GM19025 (cell line): Measurements from ENCODE around the gene CTSE.
"Not testable (repeated sequence)": the region's sequence is repeated elsewhere in the genome, so short reads cannot be mapped to it uniquely, and the experiment has no call there.

Experiments
- ATAC-seq: cut with Tn5 transposase; IDR thresholded peaks from one replicate; pipeline ENCODE4 v1.9.1; 2021; ENCODE audit warnings: mild to moderate bottlenecking, low read depth, moderate library complexity; ENCODE audit not compliant: unreplicated experiment

The CTSE gene

DNA sequence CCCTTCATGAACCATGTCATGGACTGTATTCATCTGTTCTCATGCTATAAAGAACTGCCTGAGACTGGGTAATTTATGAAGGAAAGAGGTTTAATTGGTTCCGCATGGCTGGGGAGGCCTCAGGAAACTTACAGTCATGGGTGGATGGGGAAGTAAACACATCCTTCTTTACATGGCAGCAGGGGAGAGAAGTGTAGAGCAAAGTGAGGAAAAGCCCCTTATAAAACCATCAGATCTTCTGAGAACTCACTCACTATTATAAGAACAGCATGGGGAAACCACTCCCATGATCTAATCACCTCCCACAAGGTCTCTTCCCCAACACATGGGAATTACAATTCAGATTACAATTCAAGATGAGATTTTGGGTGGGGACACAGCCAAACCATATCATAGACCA, 27.1 kb downstream of the CTSE start:
- not testable (repeated sequence) for ATAC-seq

DNA sequence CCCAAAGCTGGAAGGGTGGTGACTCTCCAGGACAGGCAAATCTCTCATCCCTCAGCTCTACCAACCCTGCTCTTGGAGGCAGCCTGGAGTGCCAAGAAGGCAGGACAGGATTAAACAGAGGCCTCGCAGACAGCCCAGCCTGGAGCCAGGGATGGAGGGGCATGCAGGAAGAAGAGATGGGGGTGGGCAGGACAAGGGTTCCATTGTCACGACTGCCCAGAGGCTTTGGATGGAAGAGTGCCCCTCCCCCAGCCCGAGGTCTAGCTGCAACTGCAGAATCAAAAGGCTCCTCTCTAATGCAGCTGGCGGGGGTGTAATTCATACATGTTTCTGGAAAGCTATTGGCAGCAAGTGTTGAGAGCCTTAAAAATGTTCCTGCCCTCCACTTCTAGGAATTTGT, 29.3 kb downstream of the CTSE start:
- no peak for ATAC-seq

DNA sequence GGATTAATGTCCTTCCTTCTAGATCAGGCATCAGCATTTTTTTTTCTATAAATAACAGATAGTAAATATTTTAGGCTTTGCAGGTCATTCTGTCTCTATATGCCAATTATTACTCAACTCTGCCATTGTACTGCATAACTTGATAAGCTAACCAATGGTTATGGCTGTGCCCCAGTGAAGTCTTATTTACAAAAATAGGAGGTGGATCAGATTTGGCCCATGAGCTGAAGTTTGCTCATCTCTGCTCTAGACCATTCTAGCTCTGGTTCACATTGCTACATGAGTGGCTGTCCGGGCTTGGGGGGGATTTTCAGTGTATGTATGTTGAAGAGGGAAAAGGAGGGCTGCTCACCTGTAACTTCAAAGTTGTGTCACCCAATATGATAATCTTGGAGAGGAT, 30.6 kb downstream of the CTSE start:
- no peak for ATAC-seq

DNA sequence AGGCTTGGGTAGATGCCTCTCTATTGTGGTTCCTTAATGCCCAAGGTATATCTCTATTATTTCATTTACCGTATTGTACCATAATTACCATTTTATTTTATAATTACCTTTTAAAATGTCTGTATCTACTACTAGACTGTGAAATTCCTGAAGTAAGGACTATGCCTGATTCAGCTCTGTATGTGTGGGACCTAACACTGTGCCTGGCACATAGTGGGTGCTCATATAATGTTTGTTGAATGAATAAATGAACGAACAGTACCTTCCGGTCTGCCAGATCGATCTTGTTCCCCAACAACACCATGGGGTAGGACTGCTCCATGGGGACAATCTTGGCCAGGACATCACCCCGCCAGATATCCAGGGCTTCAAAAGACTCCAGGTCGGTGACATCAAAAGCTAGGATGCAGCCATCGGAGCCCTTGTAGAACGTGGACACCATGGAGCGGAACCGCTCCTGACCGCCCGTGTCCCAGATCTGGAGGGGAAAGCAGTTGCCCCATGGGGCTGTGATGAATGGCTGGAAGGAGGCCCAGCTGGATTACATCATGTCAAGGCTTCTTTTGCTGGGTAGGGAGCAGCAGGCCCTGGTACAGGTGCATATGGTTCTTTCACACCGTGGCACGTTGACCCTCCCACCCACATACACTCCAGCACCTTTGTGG, 31.3 kb downstream of the CTSE start:
- no peak for ATAC-seq

DNA sequence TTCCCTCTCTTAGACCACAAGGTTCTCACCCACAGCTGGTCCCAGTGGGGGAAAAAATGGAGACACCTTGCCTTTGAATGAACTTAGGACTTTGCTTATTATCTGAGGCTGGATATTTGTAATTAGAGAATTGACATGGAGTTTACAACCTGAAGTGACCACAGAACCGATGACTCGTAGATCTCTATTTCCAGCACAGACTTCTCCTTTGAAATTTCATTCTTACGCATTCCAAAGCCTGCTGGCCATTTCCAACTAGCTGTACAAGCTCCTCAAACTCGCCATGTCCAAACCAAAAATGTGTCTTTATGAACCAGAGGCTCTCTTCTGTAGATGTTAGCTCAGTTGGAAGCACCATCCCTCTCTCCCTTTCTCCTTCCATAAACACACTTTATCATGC, 32.5 kb downstream of the CTSE start:
- no peak for ATAC-seq

DNA sequence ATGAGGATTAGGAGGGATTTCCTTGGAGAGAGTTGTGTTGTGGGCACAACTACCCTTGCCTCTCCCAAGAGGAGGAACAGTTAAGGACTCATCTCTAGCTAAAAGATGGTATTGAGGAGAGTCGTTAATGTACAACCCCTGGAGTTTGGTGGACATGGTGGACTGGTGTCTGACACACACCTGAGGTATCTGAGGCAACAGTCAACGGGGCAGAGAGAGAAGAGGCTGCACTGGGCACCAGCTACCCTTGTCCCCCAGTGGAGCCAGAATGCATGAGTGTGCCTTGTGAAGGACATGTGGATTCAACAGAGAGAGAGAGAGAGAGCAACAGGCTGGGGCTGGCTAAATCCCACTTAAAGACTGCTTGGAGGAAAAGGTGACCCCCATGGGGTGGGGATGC, 33.5 kb downstream of the CTSE start:
- ATAC-seq, result no peak

DNA sequence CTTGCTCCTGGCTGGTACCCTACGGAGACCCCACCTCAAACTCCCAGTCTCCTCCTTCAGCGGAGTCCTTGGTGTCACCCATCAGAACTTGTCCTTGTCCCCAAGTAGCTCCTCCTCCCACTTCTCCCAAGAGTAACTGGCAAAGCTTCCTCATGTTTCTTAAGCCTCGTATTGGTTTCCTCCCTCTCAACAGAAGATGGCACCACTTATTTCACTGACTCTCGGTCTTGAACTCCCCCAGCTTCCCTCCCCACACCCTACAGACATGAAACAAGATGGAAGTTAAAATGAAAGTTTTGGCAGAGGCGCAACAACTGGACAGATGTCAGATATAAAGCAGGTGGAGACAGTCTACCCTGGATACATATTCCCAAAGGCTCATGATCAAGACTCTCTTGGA, 33.9 kb downstream of the CTSE start:
- ATAC-seq, result no peak

DNA sequence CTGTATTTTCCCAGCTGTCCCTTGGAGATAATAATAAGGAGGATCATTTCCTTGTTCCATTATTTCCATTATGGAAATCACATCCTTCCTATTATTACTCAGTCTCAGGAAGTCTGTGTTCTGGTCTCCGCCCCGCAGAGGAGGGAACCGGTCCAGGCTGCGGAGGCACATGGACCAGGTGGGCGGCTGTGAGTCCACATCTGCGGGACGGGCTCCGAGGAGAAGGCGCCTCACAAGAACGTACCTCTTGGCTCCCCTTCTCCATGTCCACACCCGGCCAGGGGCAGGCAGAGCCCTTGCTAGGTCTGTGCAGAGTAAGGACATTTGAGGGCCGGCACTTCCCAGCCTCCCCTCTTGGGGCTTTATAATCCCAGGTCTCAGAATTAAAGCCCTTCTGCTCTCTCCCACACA, 35.1 kb downstream of the CTSE start:
- ATAC-seq, result no peak

DNA sequence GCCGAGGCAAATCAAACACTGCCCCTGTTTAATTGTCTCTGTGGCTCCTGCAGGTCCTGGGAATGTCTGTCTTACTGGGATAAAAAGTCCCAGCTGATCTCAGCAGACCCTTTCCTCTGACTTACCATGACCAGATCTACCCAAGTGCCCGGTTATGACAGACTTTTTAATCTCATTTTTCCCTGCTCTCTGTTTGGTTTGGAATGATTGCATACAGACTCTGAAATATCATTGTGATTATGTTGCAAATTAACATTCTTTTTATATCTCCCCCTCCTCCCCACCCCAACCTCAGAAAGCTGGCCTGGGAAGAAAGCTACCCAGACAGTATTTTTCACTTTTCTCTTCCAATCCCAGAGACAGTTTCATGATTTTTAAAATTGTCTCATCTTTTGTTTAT, 36.8 kb downstream of the CTSE start:
- ATAC-seq, result no peak

DNA sequence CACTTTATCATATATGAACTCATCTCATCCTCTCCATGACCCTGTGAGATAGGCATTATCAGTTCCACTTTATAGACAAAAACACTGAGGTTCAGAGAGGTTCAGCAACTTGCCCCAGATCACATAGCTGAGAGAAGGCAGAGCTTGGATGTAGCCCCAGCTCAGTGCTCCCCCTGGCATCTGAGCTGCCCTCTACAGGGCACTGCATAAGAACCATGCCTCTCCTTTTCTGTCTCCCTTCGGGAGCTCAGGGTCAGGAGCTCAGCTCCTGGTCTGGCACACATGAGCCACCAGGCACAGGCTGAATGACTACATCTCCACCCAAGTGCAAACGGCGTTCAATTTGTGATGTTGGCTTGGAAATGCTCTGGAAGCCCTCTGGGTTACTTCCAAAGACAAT, 37.4 kb downstream of the CTSE start:
- no peak for ATAC-seq

DNA sequence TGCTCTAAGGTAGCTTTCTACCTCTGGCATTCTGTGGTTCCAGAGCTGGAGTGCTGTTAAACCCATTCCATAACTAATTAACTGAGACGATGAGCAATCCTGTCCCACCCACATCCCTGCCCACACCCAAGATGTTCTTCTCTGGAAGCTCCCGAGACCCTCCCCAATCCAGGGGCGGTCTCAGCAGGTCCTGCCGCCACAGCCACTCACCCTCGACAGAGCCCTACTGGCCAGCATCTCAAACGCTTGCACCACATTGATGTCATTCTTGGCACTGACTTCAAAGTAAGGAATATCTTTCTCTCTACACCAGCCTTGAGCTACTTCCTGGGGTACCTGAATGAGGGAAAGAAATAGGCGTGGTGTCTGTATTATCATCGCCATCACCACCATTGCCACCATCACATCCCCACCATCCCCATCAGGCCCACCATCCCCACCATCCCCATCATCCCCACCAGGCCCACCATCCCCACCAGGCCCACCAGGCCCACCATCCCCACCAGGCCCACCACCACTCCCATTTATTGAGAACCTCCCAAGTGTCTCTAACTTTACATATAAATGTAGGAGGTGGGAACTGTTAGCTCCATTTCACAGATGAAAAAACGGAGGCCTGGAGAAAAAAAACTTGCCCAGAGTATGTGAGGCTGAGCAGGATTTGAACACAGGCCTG, 38.2 kb downstream of the CTSE start:
- no peak for ATAC-seq

DNA sequence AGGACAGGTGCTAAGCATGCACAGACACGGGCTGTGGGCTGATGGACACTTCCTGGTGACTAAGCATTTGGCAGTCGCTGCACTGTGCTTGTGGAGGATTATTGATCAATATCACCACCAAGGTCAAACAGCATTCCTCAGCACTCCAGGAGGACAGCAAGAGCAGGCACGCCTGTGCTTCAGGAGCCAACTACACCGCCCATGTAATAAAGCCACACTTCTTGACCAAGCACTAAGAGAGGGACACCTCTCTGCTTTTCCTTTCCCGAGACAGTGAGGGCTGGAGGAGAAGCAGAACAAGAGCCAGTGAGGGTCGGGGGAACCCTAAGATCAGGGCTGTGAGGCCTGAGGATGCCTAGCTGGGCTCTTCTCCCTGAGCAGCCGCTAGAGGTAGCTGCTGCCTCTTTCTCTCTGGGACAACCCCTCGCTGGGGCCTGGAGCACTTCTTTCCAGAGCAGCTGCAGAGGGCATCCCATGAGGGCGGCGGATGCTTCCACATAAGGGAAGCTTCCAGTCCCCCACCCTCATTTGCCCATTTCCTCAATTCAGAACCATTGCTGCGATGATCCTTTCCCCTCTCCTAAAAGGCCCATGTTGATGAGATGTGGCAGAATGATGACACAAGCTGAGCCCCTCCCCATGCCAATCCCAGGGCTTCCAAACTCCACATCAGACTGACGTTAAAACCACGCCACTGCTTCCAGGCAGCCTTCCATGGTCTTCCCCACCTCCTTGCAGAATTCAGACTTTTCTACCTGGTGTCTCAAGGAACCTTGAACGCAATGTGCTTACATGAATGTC, 39.6 kb downstream of the CTSE start:
- no peak for ATAC-seq

DNA sequence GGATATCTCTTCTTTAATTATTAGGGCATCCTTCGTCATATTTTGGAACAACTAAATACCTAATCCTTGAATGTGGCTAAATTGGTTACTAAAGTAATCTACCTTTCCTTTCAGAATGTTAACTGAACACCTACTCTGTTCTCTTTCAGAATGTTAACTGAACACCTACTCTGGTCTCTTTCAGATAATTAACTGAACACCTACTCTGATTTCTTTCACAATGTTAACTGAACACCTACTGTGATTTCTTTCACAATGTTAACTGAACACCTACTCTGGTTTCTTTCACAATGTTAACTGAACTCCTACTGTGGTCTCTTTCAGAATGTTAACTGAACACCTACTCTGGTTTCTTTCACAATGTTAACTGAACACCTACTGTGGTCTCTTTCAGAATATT, 42.4 kb downstream of the CTSE start:
- no peak for ATAC-seq

DNA sequence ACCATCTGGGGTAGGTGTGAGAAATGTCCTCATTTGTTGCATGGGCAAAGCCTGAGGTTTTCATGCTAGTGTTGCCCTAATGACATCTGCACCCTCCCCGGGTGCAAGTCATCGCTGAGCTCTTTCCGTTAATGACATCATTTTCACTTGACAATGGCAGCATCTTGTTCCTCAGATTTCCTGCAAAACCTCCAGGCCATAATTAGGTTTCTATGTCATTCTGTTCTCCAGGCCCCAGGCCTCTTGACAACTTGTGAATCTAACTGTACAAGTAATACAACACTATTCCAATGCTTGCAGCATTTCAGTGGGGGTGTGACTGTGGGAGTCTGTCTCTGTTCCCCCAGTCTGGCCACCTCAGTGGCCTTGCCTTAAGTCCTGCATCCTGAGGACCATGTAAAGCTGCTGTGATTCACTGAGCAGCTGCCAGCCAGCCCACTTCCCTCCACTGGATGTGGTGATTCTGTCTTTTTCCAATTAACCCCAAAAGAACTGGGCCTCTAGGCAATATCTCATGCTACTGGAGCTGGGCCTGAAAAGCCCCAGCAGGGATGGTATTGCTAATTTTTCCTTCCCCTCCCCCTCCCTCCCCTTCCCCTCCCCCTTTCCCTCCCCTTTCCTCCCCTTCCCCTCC, 43.3 kb downstream of the CTSE start:
- no peak for ATAC-seq

DNA sequence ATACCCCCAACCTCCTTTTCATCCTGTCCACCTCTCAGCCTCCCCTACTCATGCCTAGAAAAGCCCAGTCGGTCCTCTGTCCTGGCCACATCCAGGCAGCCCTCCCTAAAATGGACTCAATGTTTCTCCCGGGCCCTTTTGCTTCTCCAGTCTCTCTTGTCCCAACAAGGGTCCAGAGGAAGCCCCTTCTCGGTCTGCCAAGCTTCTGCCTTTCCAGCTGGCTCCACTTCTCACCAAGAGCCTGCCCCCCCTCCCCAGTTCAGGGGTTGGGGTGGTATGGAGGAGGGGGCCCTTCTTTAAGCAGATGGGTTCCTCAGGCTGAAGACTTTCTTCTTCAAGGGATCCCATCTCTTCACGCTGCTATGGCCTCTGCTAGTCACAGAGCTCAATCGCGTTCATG, 44.4 kb downstream of the CTSE start:
- ATAC-seq, result no peak

DNA sequence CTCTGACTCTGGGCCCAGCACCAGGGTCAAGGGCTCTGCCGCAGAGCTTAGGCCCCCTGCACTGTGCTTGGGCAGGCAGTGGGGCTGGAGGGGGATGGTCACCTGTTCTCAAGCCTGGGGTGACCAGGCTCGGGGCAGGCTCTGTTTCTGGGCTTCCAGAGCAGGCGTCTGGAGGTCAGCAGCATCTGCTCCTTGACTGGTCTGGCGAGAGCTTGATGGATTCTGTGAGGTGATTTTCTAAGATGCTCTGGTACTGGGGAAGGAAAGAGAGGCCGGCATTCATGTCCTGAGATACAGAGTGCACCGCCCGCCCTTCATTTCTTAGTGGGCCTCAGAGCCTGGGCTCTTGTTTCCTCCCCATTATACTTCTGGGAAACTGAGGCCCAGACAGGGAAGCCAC, 45.0 kb downstream of the CTSE start:
- no peak for ATAC-seq

DNA sequence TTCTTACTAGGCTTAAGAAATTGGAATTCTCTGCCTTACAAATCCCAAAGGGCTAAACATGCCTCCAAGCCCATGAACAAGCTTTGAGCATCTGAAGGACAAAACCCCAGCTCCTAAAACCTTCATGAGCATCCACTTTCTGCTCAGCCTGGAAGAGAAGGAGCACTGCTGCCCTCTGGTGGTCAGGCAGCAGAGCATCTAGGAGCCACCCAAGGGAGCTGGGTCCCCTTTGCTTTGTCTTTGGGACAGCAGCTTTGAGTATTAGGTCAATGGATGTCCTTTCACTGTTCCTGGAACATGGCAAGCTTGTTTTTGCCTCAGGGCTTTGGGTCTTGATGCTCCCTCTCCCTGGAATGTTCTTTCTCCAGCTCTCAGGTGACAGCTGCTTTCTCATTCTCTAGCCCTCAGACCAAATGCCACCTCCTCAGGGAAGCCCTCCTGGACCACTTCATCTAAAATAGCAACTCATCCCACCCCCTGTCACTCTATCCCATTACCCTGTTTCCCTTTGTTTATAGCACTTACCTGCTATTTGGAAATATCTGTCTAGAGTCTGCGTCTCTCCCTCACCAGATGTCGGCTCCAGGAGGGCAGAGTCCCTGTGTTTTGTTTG, 46.2 kb downstream of the CTSE start:
- no peak for ATAC-seq

DNA sequence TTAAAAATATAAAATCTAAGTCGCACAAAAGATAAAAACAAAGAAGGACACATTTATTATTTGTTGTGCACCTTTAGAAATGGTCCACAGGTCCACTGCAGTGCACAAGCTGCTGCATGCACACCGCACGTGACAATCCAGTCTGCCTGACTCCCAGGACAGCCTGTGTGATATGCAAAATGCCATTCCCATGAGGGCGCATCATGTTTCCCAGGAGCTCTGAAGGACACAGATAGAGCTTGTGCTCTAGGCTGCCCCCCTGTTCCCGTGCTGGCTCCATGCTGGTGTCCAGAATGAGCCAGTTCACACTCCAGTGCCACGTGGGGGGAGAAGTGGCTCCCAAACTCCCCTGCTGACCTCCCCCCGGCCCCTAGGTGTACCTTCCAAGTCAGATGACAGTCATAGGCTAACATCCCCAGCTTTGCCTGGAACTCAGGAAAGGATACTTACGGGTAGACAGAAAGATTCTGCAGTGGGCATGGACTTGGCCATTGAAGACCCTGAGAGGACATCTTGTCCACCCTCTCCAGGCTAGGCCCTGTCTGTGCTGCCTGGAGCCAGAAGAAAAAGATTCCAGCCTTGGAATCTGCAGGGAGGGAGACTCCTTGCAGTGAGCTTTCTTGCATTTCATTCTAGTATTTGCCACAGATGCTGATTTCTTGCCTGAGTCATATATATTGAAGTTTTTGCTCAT, 46.8 kb downstream of the CTSE start:
- no peak for ATAC-seq

DNA sequence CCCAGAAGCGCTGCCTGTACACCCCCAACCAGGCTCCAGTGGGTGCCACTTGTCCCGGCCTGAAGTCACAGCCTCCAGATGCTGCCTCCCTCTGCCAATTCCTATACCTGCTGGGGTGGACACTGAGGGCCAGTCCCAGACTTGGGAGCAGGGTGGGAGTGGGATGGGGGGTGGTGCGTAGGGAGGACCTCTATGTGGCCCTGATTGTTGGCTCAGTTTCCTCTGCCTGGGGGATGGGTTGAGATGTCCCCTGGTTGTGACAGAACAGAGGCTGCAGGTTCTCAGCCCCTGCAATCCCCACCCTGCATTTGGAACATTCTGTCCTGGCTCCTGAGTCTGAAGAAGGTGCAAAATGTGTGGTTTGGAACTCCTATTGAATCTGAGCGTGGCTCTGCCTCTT, 47.7 kb downstream of the CTSE start:
- no peak for ATAC-seq

DNA sequence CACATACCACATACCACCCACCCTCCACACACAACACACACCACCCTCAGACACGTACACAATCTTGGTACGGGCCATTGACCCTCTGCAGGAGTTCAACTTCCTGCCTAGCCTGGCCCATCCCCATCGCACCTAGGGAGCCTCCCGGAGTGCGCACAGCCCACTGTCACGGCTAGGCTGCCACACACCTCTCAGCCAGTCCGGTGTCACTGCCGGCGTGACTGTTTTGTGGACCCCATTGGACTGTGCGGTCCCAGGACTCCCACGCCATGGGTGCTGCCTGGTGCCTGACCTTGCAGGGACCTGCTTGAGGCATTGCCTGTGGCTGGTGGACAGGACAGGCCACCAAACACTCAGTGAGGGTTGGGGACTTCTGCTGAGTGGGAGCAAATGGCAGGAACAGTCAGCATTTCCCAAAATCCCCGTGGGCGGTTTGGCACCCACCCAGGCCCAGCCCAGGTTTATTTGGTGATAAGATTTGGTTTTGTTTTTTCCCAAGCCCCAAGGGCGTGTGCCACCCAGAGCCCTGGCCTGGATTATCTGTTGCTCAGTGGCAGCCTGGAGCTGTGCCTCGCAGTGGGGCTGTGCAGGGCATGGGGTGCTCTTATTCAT, 48.2 kb downstream of the CTSE start:
- ATAC-seq, result no peak
